GM19397 (cell line): ENCODE measurements around the gene HMCN1.
"Not testable (repeated sequence)": the region's sequence is repeated elsewhere in the genome, so short reads cannot be mapped to it uniquely, and the experiment has no call there.

Experiments
- ATAC-seq: cut with Tn5 transposase; IDR thresholded peaks from one replicate; pipeline ENCODE4 v1.9.1; 2021; ENCODE audit warnings: mild to moderate bottlenecking, moderate library complexity; ENCODE audit not compliant: unreplicated experiment

The HMCN1 gene

GRCh38 chr1:186183970-186184628 lies 449.9 kb downstream of the HMCN1 start:
- ATAC-seq, result peak; percentile 64

DNA sequence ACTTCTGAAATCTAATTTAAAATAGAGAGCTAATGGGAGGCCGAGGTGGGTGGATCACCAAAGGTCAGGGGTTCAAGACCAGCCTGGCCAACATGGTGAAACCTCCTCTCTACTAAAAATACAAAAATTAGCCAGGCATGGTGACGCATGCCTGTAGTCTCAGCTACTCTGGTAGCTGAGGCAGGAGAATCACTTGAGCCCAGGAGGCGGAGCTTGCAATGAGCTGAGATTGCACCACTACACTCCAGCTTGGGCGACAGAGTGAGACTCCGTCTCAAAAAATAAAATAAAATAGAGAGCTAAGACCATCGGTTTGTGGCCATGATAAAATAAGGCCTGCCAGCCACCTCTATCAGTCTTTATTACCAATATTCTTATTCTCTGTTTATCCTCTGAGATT lies 452.1 kb downstream of the HMCN1 start:
- ATAC-seq, result not testable (repeated sequence)

GRCh38 chr1:186187601-186188000 lies 453.4 kb downstream of the HMCN1 start:
- peak; percentile 52 for ATAC-seq

- ATAC-seq, result peak; percentile 17
Measured at GRCh38 chr1:186188004-186188539, 453.9 kb downstream of the HMCN1 start.

- ATAC-seq, result no peak
Measured at GRCh38 chr1:186188736-186189135, 454.5 kb downstream of the HMCN1 start.

DNA sequence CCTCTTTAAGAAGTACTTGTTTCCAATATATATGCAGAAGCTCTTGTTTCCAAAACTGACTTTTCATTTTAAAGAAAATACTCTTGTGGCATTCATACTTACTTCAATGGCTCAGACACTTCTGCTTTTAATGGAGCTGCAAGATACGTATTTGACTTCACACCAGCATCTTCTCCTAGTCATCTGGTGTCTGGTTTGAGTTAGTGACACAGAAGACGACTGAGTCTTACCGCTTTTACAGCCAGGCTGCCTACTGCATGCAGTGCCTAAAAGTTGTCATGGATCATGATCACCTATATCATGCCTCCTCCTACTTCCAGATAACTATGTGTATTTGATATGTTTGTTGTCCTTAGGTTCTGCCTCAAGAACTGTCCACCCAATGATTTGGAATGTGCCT lies 455.0 kb downstream of the HMCN1 start:
- no peak for ATAC-seq

GRCh38 chr1:186191511-186191910 lies 457.3 kb downstream of the HMCN1 start:
- no peak for ATAC-seq

GRCh38 chr1:186193224-186193623 lies 459.0 kb downstream of the HMCN1 start:
- ATAC-seq, result no peak

DNA sequence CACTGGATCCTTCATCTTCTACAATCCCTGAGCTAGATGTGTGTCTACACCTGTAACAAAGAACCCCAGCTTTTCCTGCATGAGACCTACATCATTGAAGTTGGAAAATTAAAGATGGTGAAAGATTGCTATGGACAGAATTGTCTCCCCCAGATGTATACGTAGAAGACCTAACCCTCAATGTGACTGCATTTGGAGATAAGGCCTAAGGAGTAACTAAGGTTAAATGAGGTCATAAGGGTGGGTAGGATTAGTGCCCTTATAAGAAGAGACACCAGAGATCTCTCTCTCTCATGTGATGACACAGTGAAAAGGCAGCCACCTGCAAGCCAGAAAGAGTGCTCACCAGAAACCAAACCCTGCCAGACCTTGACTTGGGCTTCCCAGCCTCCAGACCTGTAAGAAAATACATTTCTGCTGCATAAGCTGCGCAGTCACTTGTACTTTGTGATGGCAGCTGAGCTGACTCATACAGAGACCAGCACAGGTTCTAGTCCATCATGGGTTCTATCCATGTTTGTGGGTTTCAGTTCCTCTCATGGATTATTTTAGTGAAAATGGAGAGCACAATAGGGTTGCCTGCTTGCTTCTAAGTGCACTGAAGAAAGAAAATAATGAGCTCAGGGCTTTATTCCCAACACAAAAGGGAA lies 460.0 kb downstream of the HMCN1 start:
- peak; percentile 92 for ATAC-seq

- ATAC-seq, result no peak
Measured at GRCh38 chr1:186195377-186195931, 461.3 kb downstream of the HMCN1 start.

- ATAC-seq, result no peak
Measured at GRCh38 chr1:186202271-186202764, 468.1 kb downstream of the HMCN1 start.

GRCh38 chr1:186202776-186203175 lies 468.6 kb downstream of the HMCN1 start:
- ATAC-seq, result no peak

GRCh38 chr1:186206048-186206570 lies 471.9 kb downstream of the HMCN1 start:
- no peak for ATAC-seq

- no peak for ATAC-seq
Measured at GRCh38 chr1:186207391-186208085, 473.3 kb downstream of the HMCN1 start.

DNA sequence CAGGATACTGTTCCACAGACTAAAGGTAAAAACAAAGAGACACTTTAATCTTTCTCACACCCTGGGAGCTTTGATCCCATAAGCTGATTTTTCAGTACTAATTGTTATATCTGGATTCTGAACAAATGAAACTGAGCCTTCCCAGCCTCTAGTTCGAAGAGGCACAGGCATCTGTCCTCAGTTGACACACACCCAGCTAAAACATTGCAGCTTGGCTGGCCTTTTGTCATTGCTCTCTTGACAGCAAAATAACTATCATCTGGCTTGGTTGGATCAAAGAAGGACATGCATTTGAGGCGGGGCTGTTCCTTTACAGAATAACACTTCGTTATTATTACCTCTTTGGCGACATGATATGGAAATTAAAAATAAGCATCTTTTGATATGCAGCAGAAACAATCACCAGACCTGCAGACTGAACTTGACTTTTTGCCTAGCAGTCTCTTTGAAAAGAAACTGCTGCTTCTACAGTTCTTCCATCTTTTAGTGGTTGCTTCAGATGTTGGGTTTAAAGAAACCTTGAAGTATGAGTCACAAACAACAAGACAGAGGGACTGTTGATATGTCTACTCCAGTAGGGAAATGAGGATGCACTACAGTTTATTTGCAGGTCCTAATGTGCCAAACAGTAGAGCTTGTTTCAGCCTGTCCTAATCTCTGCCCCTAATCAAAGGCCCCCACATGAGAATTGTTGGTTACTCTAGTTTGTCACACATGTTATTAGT lies 474.4 kb downstream of the HMCN1 start:
- no peak for ATAC-seq

- ATAC-seq, result no peak
Measured at GRCh38 chr1:186210258-186210657, 476.1 kb downstream of the HMCN1 start.

- ATAC-seq, result not testable (repeated sequence)
Measured at GRCh38 chr1:186211583-186211982, 477.4 kb downstream of the HMCN1 start.

- ATAC-seq, result peak; percentile 89
Measured at GRCh38 chr1:186212568-186213224, 478.5 kb downstream of the HMCN1 start.

DNA sequence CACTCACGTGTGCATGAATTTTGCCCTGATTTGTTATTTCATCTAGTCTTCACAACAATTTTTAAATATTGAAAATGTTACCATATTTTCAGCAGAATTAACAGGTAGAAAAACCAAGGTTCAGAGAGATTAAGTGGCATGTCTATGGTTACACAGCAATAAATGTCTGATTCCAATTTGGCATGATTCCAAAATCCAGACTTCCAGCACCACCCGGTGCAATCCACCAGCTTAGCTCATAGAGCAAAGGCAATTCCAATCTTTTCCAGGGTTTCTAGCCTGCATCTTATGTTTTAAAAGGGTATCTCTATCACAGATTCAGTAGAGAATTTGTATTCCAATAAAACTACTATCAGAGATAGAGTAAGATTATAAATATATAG lies 479.0 kb downstream of the HMCN1 start:
- ATAC-seq, result no peak

- no peak for ATAC-seq
Measured at GRCh38 chr1:186214791-186215190, 480.6 kb downstream of the HMCN1 start.
